ENCODE data around the gene RNF144B. TPM values are rescaled to one million over a fixed set of nuclear protein-coding genes. Genes with fewer than 3 reads are reported as not detected.

RNF144B gene
- total and polyA plus RNA-seq, 2 experiments from 2014 or later, result 4.2 to 9.0 TPM

DNA sequence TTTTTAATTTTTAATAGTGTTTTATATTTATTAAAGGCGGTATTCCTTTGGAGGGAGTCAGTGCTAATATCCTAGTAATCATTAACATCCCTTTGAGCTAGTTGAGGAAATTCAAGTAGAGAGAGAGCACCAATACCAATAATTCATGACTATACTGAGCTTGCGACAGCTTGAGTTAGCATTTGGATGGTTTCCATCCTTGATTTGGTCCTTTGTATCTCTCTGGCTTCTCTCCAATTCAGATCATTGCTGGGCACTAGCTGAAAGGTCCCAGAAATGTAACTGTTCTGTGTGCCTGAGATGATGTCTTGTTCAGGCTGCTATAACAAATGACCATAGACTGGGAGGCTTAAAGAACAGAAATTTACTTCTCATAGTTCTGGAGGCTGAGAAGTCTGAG, 77.0 kb downstream of the RNF144B start:
- Histone ChIP-seq H3F3A (replicated peaks; ENCODE audit: low read depth) (no peaks in the 10 kb centered on the region), H2AFZ (no peak overlapping the region), H4K20me1 (replicated peaks; ENCODE audit: insufficient read depth) (no peaks in the 10 kb centered on the region), H3K27me3 (ENCODE audit: insufficient read depth) (no peaks in the 10 kb centered on the region), H3K36me3 (ENCODE audit: insufficient read depth) (no peaks in the 10 kb centered on the region; the same call in 1 of the 2 replicates), H3K4me2 (no peak overlapping the region), H3K4me1 (ENCODE audit: insufficient read depth) (no peaks in the 10 kb centered on the region), H3K4me3 (no peak overlapping the region), H3K79me2 (replicated peaks; ENCODE audit: insufficient read depth) (no peaks in the 10 kb centered on the region), H3K9me2 (ENCODE audit: insufficient read depth) (no peaks in the 10 kb centered on the region), H3K27ac (ENCODE audit: low read depth) (no peak overlapping the region)
- Mint-ChIP-seq H3K4me3 (no peak overlapping the region), H3K36me3 (ENCODE audit: low read depth) (peaks cover 14% of the 10 kb centered on the region), H3K4me1 (no peaks in the 10 kb centered on the region), H3K27ac (no peak overlapping the region), H3K9me3 (no peaks in the 10 kb centered on the region; the same call in 2 of the 3 replicates), H3K27me3 (ENCODE audit: insufficient read depth, low read depth, poor library complexity) (peaks cover 1% of the 10 kb centered on the region)
- DNase-seq (ENCODE audit: low spot score) (no peak), ATAC-seq (no peak)
- TF ChIP-seq STAT1 (IDR thresholded peaks at IDR 0.05; ENCODE audit: unreplicated experiment) (no peak), POLR2AphosphoS5 (IDR thresholded peaks at IDR 0.05; ENCODE audit: low read depth) (no peak), JUNB (IDR thresholded peaks at IDR 0.05; ENCODE audit: unreplicated experiment) (no peak), ZNF114 (CRISPR knock-in tag; IDR thresholded peaks at IDR 0.05) (no peak), NANOG (IDR thresholded peaks at IDR 0.05; ENCODE audit: borderline replicate concordance) (no peak), ZNF331 (CRISPR knock-in tag; IDR thresholded peaks at IDR 0.05; ENCODE audit: low read depth) (no peak), EZH2 (IDR thresholded peaks at IDR 0.05; ENCODE audit: low read depth, unreplicated experiment) (no peak), CREB1 (CRISPR knock-in tag; IDR thresholded peaks at IDR 0.05; ENCODE audit: low read depth) (no peak), EZH2phosphoT487 (IDR thresholded peaks at IDR 0.05; ENCODE audit: unreplicated experiment) (no peak)
- TF ChIP-seq, protein P1, sequence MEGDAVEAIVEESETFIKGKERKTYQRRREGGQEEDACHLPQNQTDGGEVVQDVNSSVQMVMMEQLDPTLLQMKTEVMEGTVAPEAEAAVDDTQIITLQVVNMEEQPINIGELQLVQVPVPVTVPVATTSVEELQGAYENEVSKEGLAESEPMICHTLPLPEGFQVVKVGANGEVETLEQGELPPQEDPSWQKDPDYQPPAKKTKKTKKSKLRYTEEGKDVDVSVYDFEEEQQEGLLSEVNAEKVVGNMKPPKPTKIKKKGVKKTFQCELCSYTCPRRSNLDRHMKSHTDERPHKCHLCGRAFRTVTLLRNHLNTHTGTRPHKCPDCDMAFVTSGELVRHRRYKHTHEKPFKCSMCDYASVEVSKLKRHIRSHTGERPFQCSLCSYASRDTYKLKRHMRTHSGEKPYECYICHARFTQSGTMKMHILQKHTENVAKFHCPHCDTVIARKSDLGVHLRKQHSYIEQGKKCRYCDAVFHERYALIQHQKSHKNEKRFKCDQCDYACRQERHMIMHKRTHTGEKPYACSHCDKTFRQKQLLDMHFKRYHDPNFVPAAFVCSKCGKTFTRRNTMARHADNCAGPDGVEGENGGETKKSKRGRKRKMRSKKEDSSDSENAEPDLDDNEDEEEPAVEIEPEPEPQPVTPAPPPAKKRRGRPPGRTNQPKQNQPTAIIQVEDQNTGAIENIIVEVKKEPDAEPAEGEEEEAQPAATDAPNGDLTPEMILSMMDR (conservative IDR thresholded peaks at IDR 0.05; ENCODE audit: low read depth in 2 of 2), result no peak
- TF ChIP-seq, protein P2, sequence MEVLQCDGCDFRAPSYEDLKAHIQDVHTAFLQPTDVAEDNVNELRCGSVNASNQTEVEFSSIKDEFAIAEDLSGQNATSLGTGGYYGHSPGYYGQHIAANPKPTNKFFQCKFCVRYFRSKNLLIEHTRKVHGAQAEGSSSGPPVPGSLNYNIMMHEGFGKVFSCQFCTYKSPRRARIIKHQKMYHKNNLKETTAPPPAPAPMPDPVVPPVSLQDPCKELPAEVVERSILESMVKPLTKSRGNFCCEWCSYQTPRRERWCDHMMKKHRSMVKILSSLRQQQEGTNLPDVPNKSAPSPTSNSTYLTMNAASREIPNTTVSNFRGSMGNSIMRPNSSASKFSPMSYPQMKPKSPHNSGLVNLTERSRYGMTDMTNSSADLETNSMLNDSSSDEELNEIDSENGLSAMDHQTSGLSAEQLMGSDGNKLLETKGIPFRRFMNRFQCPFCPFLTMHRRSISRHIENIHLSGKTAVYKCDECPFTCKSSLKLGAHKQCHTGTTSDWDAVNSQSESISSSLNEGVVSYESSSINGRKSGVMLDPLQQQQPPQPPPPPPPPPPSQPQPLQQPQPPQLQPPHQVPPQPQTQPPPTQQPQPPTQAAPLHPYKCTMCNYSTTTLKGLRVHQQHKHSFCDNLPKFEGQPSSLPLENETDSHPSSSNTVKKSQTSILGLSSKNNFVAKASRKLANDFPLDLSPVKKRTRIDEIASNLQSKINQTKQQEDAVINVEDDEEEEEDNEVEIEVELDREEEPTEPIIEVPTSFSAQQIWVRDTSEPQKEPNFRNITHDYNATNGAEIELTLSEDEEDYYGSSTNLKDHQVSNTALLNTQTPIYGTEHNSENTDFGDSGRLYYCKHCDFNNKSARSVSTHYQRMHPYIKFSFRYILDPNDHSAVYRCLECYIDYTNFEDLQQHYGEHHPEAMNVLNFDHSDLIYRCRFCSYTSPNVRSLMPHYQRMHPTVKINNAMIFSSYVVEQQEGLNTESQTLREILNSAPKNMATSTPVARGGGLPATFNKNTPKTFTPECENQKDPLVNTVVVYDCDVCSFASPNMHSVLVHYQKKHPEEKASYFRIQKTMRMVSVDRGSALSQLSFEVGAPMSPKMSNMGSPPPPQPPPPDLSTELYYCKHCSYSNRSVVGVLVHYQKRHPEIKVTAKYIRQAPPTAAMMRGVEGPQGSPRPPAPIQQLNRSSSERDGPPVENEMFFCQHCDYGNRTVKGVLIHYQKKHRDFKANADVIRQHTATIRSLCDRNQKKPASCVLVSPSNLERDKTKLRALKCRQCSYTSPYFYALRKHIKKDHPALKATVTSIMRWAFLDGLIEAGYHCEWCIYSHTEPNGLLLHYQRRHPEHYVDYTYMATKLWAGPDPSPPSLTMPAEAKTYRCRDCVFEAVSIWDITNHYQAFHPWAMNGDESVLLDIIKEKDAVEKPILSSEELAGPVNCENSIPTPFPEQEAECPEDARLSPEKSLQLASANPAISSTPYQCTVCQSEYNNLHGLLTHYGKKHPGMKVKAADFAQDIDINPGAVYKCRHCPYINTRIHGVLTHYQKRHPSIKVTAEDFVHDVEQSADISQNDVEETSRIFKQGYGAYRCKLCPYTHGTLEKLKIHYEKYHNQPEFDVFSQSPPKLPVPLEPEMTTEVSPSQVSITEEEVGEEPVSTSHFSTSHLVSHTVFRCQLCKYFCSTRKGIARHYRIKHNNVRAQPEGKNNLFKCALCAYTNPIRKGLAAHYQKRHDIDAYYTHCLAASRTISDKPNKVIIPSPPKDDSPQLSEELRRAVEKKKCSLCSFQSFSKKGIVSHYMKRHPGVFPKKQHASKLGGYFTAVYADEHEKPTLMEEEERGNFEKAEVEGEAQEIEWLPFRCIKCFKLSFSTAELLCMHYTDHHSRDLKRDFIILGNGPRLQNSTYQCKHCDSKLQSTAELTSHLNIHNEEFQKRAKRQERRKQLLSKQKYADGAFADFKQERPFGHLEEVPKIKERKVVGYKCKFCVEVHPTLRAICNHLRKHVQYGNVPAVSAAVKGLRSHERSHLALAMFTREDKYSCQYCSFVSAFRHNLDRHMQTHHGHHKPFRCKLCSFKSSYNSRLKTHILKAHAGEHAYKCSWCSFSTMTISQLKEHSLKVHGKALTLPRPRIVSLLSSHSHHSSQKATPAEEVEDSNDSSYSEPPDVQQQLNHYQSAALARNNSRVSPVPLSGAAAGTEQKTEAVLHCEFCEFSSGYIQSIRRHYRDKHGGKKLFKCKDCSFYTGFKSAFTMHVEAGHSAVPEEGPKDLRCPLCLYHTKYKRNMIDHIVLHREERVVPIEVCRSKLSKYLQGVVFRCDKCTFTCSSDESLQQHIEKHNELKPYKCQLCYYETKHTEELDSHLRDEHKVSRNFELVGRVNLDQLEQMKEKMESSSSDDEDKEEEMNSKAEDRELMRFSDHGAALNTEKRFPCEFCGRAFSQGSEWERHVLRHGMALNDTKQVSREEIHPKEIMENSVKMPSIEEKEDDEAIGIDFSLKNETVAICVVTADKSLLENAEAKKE (CRISPR knock-in tag; IDR thresholded peaks at IDR 0.05), result no peak
- TF ChIP-seq, protein P3, sequence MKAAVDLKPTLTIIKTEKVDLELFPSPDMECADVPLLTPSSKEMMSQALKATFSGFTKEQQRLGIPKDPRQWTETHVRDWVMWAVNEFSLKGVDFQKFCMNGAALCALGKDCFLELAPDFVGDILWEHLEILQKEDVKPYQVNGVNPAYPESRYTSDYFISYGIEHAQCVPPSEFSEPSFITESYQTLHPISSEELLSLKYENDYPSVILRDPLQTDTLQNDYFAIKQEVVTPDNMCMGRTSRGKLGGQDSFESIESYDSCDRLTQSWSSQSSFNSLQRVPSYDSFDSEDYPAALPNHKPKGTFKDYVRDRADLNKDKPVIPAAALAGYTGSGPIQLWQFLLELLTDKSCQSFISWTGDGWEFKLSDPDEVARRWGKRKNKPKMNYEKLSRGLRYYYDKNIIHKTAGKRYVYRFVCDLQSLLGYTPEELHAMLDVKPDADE (IDR thresholded peaks at IDR 0.05), result no peak
- TF ChIP-seq, protein P4, sequence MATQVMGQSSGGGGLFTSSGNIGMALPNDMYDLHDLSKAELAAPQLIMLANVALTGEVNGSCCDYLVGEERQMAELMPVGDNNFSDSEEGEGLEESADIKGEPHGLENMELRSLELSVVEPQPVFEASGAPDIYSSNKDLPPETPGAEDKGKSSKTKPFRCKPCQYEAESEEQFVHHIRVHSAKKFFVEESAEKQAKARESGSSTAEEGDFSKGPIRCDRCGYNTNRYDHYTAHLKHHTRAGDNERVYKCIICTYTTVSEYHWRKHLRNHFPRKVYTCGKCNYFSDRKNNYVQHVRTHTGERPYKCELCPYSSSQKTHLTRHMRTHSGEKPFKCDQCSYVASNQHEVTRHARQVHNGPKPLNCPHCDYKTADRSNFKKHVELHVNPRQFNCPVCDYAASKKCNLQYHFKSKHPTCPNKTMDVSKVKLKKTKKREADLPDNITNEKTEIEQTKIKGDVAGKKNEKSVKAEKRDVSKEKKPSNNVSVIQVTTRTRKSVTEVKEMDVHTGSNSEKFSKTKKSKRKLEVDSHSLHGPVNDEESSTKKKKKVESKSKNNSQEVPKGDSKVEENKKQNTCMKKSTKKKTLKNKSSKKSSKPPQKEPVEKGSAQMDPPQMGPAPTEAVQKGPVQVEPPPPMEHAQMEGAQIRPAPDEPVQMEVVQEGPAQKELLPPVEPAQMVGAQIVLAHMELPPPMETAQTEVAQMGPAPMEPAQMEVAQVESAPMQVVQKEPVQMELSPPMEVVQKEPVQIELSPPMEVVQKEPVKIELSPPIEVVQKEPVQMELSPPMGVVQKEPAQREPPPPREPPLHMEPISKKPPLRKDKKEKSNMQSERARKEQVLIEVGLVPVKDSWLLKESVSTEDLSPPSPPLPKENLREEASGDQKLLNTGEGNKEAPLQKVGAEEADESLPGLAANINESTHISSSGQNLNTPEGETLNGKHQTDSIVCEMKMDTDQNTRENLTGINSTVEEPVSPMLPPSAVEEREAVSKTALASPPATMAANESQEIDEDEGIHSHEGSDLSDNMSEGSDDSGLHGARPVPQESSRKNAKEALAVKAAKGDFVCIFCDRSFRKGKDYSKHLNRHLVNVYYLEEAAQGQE (IDR thresholded peaks at IDR 0.05; ENCODE audit: unreplicated experiment), result no peak
